ENCODE results near the gene BLVRA. TPM values are rescaled to one million over a fixed set of nuclear protein-coding genes. Genes with fewer than 3 reads are reported as not detected.

Gene BLVRA
- total RNA-seq, 1 donor: 20.6 TPM

DNA sequence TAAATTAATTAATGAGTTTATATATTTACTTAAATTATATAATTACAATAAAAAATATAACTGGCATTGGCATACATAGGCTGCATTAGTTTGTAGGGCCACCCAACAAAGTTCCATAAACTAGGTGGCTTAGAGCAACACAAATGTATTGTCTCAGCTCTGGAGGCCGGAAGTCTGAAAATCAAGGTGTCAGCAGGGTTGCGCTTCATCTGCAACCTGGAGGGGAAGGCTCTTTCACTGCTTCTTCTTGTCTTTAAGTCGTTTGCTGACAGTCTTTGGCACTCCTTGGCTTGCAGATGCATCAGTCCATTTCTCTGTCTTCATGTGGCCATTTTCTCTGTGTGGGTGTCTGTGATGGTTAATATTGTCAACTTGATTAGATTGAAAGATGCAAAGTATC is 6.1 kb upstream of the BLVRA start:
- H3K4me3 ChIP-seq (ENCODE audit: insufficient read depth, low read length): no peak overlapping the region
- H2AFZ ChIP-seq (ENCODE audit: low read length): no peak overlapping the region
- no peak overlapping the region for H3K4me2 ChIP-seq (ENCODE audit: insufficient read depth, low read length)
- H3K36me3 ChIP-seq (ENCODE audit: insufficient read depth, low read length): no peaks in the 10 kb centered on the region
- DNase-seq (ENCODE audit: insufficient read length, low spot score, missing footprints): no peak
- H3K9me3 ChIP-seq (ENCODE audit: low read depth, low read length): no peaks in the 10 kb centered on the region
- peaks cover 4% of the 10 kb centered on the region for H3K27me3 ChIP-seq (ENCODE audit: insufficient read depth, low read length)
- H3K79me2 ChIP-seq (ENCODE audit: insufficient read depth, low read length): no peaks in the 10 kb centered on the region
- TF ChIP-seq CTCF (IDR thresholded peaks at IDR 0.05; ENCODE audit: extremely low read depth, low read depth, low read length): no peak
- peaks cover 10% of the 10 kb centered on the region for H3K4me1 ChIP-seq (ENCODE audit: insufficient read depth, low read length)
- no peaks in the 10 kb centered on the region for H4K20me1 ChIP-seq (ENCODE audit: insufficient read depth, low read length)
- H3K27ac ChIP-seq (ENCODE audit: low read depth, low read length): no peak overlapping the region

GRCh38 chr7:43753271-43753810 is 5.1 kb upstream of the BLVRA start:
- DNase-seq (ENCODE audit: insufficient read length, low spot score, missing footprints): no peak
- no peak overlapping the region for H3K4me2 ChIP-seq (ENCODE audit: insufficient read depth, low read length)
- no peaks in the 10 kb centered on the region for H4K20me1 ChIP-seq (ENCODE audit: insufficient read depth, low read length)

DNA sequence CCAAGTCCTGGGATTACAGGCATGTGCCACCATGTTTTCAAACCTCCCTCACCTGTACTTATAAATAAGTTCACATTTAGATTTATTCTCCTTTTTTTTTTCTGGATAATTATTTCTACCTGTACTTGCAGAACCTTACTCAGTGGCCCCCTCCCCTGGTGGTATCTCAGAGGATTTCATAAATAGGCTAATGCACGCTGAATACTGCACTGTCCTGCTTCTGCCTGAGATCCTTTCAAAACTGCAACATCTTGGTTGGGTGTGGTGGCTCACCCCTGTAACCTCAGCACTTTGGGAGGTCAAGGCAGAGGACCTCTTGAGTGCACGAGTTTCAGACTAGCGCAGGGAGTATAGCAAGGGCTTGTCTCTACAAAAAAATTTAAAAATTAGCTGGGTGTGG is 4.6 kb upstream of the BLVRA start:
- no peaks in the 10 kb centered on the region for H4K20me1 ChIP-seq (ENCODE audit: insufficient read depth, low read length)
- peaks cover 2% of the 10 kb centered on the region for H3K27me3 ChIP-seq (ENCODE audit: insufficient read depth, low read length)
- no peak overlapping the region for H2AFZ ChIP-seq (ENCODE audit: low read length)
- DNase-seq (ENCODE audit: insufficient read length, low spot score, missing footprints): no peak
- no peaks in the 10 kb centered on the region for H3K79me2 ChIP-seq (ENCODE audit: insufficient read depth, low read length)
- H3K36me3 ChIP-seq (ENCODE audit: insufficient read depth, low read length): no peaks in the 10 kb centered on the region
- no peaks in the 10 kb centered on the region for H3K9me3 ChIP-seq (ENCODE audit: low read depth, low read length)
- H3K27ac ChIP-seq (ENCODE audit: low read depth, low read length): no peak overlapping the region
- H3K4me2 ChIP-seq (ENCODE audit: insufficient read depth, low read length): no peak overlapping the region
- H3K4me1 ChIP-seq (ENCODE audit: insufficient read depth, low read length): peaks cover 10% of the 10 kb centered on the region
- no peak for TF ChIP-seq CTCF (IDR thresholded peaks at IDR 0.05; ENCODE audit: extremely low read depth, low read depth, low read length)
- no peak overlapping the region for H3K4me3 ChIP-seq (ENCODE audit: insufficient read depth, low read length)

More at GRCh38 chr7:43753271-43753810, 5.1 kb upstream of the BLVRA start:
- no peak overlapping the region for H2AFZ ChIP-seq (ENCODE audit: low read length)
- H3K4me1 ChIP-seq (ENCODE audit: insufficient read depth, low read length): peaks cover 10% of the 10 kb centered on the region
- H3K9me3 ChIP-seq (ENCODE audit: low read depth, low read length): no peaks in the 10 kb centered on the region
- peaks cover 2% of the 10 kb centered on the region for H3K27me3 ChIP-seq (ENCODE audit: insufficient read depth, low read length)
- no peak overlapping the region for H3K4me3 ChIP-seq (ENCODE audit: insufficient read depth, low read length)
- H3K27ac ChIP-seq (ENCODE audit: low read depth, low read length): no peak overlapping the region
- no peaks in the 10 kb centered on the region for H3K36me3 ChIP-seq (ENCODE audit: insufficient read depth, low read length)
- no peak for TF ChIP-seq CTCF (IDR thresholded peaks at IDR 0.05; ENCODE audit: extremely low read depth, low read depth, low read length)
- no peaks in the 10 kb centered on the region for H3K79me2 ChIP-seq (ENCODE audit: insufficient read depth, low read length)

DNA sequence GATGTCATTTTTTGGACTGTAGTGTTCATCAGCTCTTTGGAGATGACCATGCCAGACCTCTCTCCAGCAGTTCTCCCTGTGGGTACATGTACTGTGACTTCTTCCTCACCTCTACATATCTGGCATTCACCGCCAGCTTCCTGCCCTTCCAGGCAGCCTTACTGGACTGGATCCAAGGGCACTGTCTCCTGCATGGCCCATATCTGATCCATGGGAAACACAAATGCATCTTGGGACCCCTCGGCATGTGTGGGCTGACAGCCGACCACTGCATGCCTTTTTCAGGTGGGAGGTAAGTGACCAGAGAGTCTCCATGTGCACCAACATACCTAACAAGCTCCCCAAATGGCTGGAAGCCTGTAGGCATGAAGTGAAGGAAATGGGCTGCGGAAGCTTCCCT is 3.9 kb upstream of the BLVRA start:
- H3K27me3 ChIP-seq (ENCODE audit: insufficient read depth, low read length): peaks cover 2% of the 10 kb centered on the region
- no peak overlapping the region for H3K27ac ChIP-seq (ENCODE audit: low read depth, low read length)
- DNase-seq (ENCODE audit: insufficient read length, low spot score, missing footprints): no peak
- no peak overlapping the region for H3K4me3 ChIP-seq (ENCODE audit: insufficient read depth, low read length)
- H3K36me3 ChIP-seq (ENCODE audit: insufficient read depth, low read length): no peaks in the 10 kb centered on the region
- H3K4me1 ChIP-seq (ENCODE audit: insufficient read depth, low read length): peaks cover 14% of the 10 kb centered on the region
- H3K79me2 ChIP-seq (ENCODE audit: insufficient read depth, low read length): no peaks in the 10 kb centered on the region
- no peak overlapping the region for H2AFZ ChIP-seq (ENCODE audit: low read length)
- TF ChIP-seq CTCF (IDR thresholded peaks at IDR 0.05; ENCODE audit: extremely low read depth, low read depth, low read length): no peak
- H4K20me1 ChIP-seq (ENCODE audit: insufficient read depth, low read length): no peaks in the 10 kb centered on the region
- no peaks in the 10 kb centered on the region for H3K9me3 ChIP-seq (ENCODE audit: low read depth, low read length)
- no peak overlapping the region for H3K4me2 ChIP-seq (ENCODE audit: insufficient read depth, low read length)

Measured in osteoblast (primary cell).